NCI-H82 treated with DMSO at 0.1 percent for 48 hours (cell line): ENCODE measurements around the gene KLHL5.
"Not testable (repeated sequence)": the region's sequence is repeated elsewhere in the genome, so short reads cannot be mapped to it uniquely, and the experiment has no call there.

Source experiments
- DNase-seq: peaks from one replicate; lab custom pipeline; 2025; ENCODE audit not compliant: unreplicated experiment; lab: John Stamatoyannopoulos, UW

The KLHL5 gene

GRCh38 chr4:39062094-39062769 lies at the start of gene KLHL5:
KLHL5 (plus strand) TSS chr4:39062232; CDS start chr4:39062653, 421 bp downstream.
- DNase-seq: no peak

GRCh38 chr4:39014028-39014427 lies 48.0 kb upstream of the KLHL5 start:
- DNase-seq: no peak

- no peak for DNase-seq
Observed at GRCh38 chr4:39020130-39020529, 41.9 kb upstream of the KLHL5 start.

GRCh38 chr4:39021631-39022030 lies 40.4 kb upstream of the KLHL5 start:
- no peak for DNase-seq

- no peak for DNase-seq
Observed at GRCh38 chr4:39022241-39022640, 39.8 kb upstream of the KLHL5 start.

GRCh38 chr4:39023059-39023458 lies 39.0 kb upstream of the KLHL5 start:
- no peak for DNase-seq

- no peak for DNase-seq
Observed at GRCh38 chr4:39024311-39024865, 37.6 kb upstream of the KLHL5 start.

GRCh38 chr4:39025552-39026085 lies 36.4 kb upstream of the KLHL5 start:
- DNase-seq: no peak

- no peak for DNase-seq
Observed at GRCh38 chr4:39026096-39026495, 35.9 kb upstream of the KLHL5 start.

- DNase-seq: no peak
Observed at GRCh38 chr4:39029752-39030694, 32.0 kb upstream of the KLHL5 start.

GRCh38 chr4:39030725-39031124 lies 31.3 kb upstream of the KLHL5 start:
- DNase-seq: no peak

- DNase-seq: not testable (repeated sequence)
Observed at GRCh38 chr4:39031590-39032020, 30.4 kb upstream of the KLHL5 start.

GRCh38 chr4:39032218-39033085 lies 29.6 kb upstream of the KLHL5 start, which contains the start of gene TMEM156:
TMEM156 (minus strand) TSS chr4:39032409; CDS start chr4:39032313, 96 bp downstream.
- no peak for DNase-seq

GRCh38 chr4:39036172-39036571 lies 25.9 kb upstream of the KLHL5 start:
- no peak for DNase-seq

- no peak for DNase-seq
Observed at GRCh38 chr4:39037491-39037825, 24.6 kb upstream of the KLHL5 start.

- no peak for DNase-seq
Observed at GRCh38 chr4:39037941-39038340, 24.1 kb upstream of the KLHL5 start.

- DNase-seq: no peak
Observed at GRCh38 chr4:39039108-39039507, 22.9 kb upstream of the KLHL5 start.

- DNase-seq: no peak
Observed at GRCh38 chr4:39042366-39042765, 19.7 kb upstream of the KLHL5 start.

- DNase-seq: no peak
Observed at GRCh38 chr4:39043058-39043860, 18.8 kb upstream of the KLHL5 start.

GRCh38 chr4:39043861-39044363 lies 18.1 kb upstream of the KLHL5 start:
- no peak for DNase-seq
